IPS-20b (cell line): ENCODE results near the gene FGD2.

Experiments
- H3K27ac ChIP-seq: one replicate; pipeline ENCODE4 v1.5.1; 2013; ENCODE audit warnings: low read length
- H3K27me3 ChIP-seq: 2 replicates; pipeline ENCODE4 v1.6.1; 2013; ENCODE audit warnings: mild to moderate bottlenecking, low read length, inconsistent platforms; ENCODE audit not compliant: insufficient read depth
- H3K36me3 ChIP-seq: 2 replicates; pipeline ENCODE4 v1.6.1; 2013; ENCODE audit warnings: low read depth, mild to moderate bottlenecking, inconsistent platforms, low read length, moderate library complexity; ENCODE audit not compliant: insufficient read depth
- H3K4me1 ChIP-seq: 2 replicates; pipeline ENCODE4 v1.6.1; 2013; ENCODE audit warnings: mild to moderate bottlenecking, control low read depth, inconsistent platforms, low read length, moderate library complexity; ENCODE audit not compliant: insufficient read depth
- H3K4me3 ChIP-seq: 2 replicates; pipeline ENCODE4 v1.5.1; 2013; ENCODE audit warnings: mild to moderate bottlenecking, low read length, inconsistent platforms
- H3K9ac ChIP-seq: 2 replicates; pipeline ENCODE4 v1.6.1; 2013; ENCODE audit warnings: low read depth, mild to moderate bottlenecking, inconsistent platforms, low read length, moderate library complexity
- H3K9me3 ChIP-seq: 2 replicates; pipeline ENCODE4 v1.6.1; 2013; ENCODE audit warnings: mild to moderate bottlenecking, low read depth, low read length, inconsistent platforms; ENCODE audit not compliant: insufficient read depth

FGD2 gene

GRCh38 chr6:37025621-37026466 is 20.4 kb downstream of the FGD2 start:
- peaks cover 7% of the 10 kb centered on the region for H3K9me3 ChIP-seq
- H3K9ac ChIP-seq: no peak overlapping the region
- no peaks in the 10 kb centered on the region for H3K27me3 ChIP-seq
- no peaks in the 10 kb centered on the region for H3K36me3 ChIP-seq
- 0 out of 2 replicates have a peak, but pooled peaks cover 6% of the 10 kb centered on the region for H3K4me1 ChIP-seq
- no peak overlapping the region for H3K27ac ChIP-seq
- H3K4me3 ChIP-seq: no peak overlapping the region

DNA sequence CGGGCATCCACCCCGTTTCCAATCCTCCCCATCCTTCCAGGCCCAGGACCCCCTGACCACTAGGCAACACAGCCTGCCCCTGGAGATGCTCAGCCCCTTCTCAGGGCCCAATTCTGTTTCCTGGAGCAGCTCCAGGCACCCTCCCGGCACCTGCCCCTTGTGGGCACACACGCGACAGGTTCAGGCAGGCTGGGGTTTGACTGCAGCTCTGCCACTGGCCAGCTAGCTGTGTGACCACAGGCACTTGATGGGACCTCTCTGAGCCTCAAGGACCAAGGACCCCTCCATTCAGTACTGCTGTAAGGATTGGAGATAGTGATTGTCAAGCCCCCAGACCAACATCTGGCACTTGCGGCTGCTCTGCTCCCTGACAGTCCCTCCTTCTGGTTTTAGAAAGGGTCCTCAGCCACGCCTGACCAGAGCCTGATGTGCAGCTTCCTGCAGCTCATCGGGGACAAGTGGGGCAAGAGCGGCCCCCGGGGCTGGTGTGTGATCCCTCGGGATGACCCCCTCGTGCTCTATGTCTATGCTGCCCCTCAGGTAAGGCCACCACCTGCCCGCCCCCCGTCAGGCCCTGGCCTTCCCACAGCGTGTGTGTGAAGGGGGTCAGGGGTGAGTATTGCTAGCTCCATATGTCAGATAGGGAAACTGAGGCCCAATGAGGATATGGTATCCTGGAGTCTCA is 21.7 kb downstream of the FGD2 start:
- no peak overlapping the region for H3K4me3 ChIP-seq
- H3K9me3 ChIP-seq: peaks cover 8% of the 10 kb centered on the region
- H3K9ac ChIP-seq: no peak overlapping the region
- H3K27ac ChIP-seq: no peak overlapping the region
- no peaks in the 10 kb centered on the region for H3K36me3 ChIP-seq
- H3K27me3 ChIP-seq: no peaks in the 10 kb centered on the region
- no peaks in the 10 kb centered on the region for H3K4me1 ChIP-seq

- no peaks in the 10 kb centered on the region for H3K27me3 ChIP-seq
- no peaks in the 10 kb centered on the region for H3K36me3 ChIP-seq
- no peak overlapping the region for H3K9ac ChIP-seq
- H3K4me3 ChIP-seq: no peak overlapping the region
- H3K9me3 ChIP-seq: peaks cover 8% of the 10 kb centered on the region
- no peak overlapping the region for H3K27ac ChIP-seq
- H3K4me1 ChIP-seq: no peaks in the 10 kb centered on the region
Measured at GRCh38 chr6:37027811-37028469, 22.5 kb downstream of the FGD2 start.

DNA sequence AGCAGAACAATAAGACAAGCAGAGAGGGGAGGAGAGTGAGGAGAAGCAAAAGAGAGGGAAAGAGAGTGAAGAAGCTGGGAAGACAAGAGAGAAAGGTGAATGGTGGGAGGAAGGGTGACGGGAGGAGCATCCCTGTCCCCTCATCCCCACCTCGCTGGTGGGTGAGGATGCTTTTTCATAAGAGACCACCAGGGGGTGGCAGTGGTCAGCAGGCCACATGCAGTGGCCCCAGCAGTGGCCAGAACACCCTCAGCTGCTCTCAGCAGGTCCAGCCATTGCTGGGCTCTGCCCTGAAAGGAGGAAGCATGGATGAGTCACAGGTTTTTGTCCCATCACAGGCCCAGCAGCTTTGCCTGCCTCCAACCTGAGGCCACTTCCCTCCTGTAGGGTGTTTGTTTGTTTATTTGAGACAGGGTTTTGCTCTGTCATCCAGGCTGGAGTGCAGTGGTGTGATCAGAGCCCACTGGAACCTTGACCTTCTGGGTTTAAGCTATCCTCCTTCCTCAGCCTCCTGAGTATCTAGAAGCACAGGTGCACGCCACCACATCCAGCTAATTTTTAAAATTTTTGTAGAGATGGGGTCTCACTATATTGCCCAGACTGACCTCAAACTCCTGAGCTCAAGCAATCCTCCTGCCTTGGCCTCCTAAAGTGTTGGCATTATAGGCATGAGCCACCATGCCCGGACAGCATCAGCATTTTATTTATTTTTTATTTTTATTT is 24.0 kb downstream of the FGD2 start:
- Histone ChIP-seq H3K36me3 (no peaks in the 10 kb centered on the region), H3K4me1 (no peaks in the 10 kb centered on the region), H3K4me3 (no peak overlapping the region), H3K27me3 (no peaks in the 10 kb centered on the region), H3K27ac (no peak overlapping the region), H3K9me3 (peaks cover 8% of the 10 kb centered on the region), H3K9ac (no peak overlapping the region)

- no peak overlapping the region for H3K27ac ChIP-seq
- no peak overlapping the region for H3K9ac ChIP-seq
- H3K4me3 ChIP-seq: no peak overlapping the region
- no peaks in the 10 kb centered on the region for H3K27me3 ChIP-seq
- no peaks in the 10 kb centered on the region for H3K36me3 ChIP-seq
- peaks cover 8% of the 10 kb centered on the region for H3K9me3 ChIP-seq
- H3K4me1 ChIP-seq: no peaks in the 10 kb centered on the region
Measured at GRCh38 chr6:37030599-37030998, 25.1 kb downstream of the FGD2 start.

DNA sequence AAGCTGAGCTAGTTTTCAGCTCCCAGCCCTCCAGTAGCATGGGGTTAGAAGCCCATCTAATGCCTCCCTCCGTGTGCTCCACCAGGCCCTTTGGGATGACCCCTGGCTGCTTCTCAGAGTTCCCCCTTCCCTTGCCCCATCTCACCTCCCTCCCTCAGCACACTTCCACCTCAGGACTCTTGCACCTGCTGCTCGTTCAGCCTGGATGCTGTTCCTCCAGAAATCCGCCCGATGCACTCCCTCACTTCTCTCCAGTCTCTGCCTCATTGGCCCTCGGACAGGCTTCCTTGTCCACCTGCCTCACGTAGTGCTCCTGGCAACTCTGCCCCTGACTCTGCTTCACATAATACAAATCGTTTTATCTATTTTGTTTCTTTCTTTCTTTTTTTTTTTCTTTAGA is 26.8 kb downstream of the FGD2 start:
- H3K4me1 ChIP-seq: no peaks in the 10 kb centered on the region
- H3K36me3 ChIP-seq: no peaks in the 10 kb centered on the region
- H3K27ac ChIP-seq: no peak overlapping the region
- no peak overlapping the region for H3K4me3 ChIP-seq
- H3K9me3 ChIP-seq: peaks cover 8% of the 10 kb centered on the region
- H3K9ac ChIP-seq: no peak overlapping the region
- H3K27me3 ChIP-seq: no peaks in the 10 kb centered on the region

DNA sequence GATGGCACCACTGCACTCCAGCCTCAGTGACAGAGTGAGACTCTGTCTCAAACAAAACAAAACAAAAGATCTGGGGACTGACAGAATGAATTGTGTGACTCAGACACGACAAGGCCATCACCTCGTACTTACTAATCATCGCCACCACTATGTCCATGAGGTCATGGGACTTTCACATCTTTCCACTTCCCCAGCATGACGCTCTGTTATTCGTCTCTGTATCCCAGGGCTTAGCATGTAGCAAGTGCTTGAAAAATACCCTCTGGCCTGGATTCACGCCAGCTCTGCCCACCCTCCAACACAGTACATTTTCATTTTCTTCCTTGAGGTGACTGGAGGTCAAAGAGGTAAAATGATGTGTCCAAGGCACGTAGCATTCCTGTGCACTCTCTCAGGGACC is 27.8 kb downstream of the FGD2 start:
- H3K27me3 ChIP-seq: no peaks in the 10 kb centered on the region
- no peaks in the 10 kb centered on the region for H3K4me1 ChIP-seq
- no peak overlapping the region for H3K4me3 ChIP-seq
- no peak overlapping the region for H3K27ac ChIP-seq
- no peak overlapping the region for H3K9ac ChIP-seq
- H3K9me3 ChIP-seq: peaks cover 8% of the 10 kb centered on the region
- H3K36me3 ChIP-seq: no peaks in the 10 kb centered on the region

GRCh38 chr6:37033819-37034795 is 28.7 kb downstream of the FGD2 start:
- Histone ChIP-seq H3K36me3 (no peaks in the 10 kb centered on the region), H3K4me3 (no peak overlapping the region), H3K4me1 (no peaks in the 10 kb centered on the region), H3K27me3 (no peaks in the 10 kb centered on the region), H3K9ac (no peak overlapping the region), H3K27ac (no peak overlapping the region), H3K9me3 (peaks cover 8% of the 10 kb centered on the region)

GRCh38 chr6:37036146-37036545 is 30.7 kb downstream of the FGD2 start:
- Histone ChIP-seq H3K27me3 (no peaks in the 10 kb centered on the region), H3K4me1 (no peaks in the 10 kb centered on the region), H3K36me3 (no peaks in the 10 kb centered on the region), H3K9me3 (no peaks in the 10 kb centered on the region; the same call in 1 of the 2 replicates), H3K27ac (no peak overlapping the region), H3K4me3 (no peak overlapping the region), H3K9ac (no peak overlapping the region)

DNA sequence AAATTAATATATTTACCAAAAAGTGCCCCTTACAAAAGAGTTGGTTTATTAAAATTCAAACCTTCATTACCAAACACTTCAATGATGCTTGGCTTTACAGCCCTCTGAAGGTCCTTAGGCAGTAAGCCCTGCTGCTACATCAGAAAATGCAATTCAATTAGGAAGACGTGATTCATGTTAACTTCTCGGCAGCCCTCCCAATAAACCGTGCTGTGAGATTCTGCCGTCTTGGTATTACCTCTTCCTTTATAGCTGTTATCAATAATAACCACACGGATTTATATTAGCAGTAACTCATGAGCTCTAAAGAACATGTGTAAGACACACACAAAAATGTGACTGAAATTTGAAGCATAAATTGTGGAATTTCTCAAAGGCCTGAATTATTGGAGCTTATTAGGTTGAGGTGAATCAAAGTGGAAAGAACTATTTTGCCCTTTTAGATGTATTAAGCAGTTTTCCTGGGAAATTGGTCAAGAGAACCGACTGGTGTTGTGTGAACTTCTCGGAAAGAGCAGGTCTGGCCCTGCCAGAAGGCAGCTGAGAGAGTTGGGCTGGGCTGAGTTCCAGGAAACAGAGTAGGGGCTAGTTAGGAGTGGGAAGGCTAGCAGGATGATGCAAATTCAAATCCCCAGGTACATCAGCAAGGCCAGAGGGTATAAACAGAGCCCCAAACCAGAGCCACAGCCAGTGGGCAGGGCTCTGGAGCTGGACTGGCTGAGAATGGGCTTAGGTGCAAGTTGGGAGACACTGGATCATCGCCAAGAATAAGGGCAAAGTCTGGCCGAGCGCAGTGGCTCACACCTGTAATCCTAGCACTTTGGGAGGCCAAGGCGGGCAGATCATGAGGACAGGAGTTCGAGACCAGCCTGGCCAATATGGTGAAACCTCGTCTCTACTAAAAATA is 33.1 kb downstream of the FGD2 start:
- Histone ChIP-seq H3K27me3 (no peaks in the 10 kb centered on the region), H3K9ac (no peak overlapping the region), H3K4me3 (no peak overlapping the region), H3K4me1 (no peaks in the 10 kb centered on the region), H3K9me3 (no peaks in the 10 kb centered on the region), H3K36me3 (no peaks in the 10 kb centered on the region), H3K27ac (no peak overlapping the region)
